Measurements from ENCODE around the gene ELK1. TPM values are rescaled to one million over a fixed set of nuclear protein-coding genes. Genes with fewer than 3 reads are reported as not detected.
"Not testable (repeated sequence)": the region's sequence is repeated elsewhere in the genome, so short reads cannot be mapped to it uniquely, and the experiment has no call there.

The ELK1 gene
- total RNA-seq, 1 donor from 2014 or later: 146 TPM

DNA sequence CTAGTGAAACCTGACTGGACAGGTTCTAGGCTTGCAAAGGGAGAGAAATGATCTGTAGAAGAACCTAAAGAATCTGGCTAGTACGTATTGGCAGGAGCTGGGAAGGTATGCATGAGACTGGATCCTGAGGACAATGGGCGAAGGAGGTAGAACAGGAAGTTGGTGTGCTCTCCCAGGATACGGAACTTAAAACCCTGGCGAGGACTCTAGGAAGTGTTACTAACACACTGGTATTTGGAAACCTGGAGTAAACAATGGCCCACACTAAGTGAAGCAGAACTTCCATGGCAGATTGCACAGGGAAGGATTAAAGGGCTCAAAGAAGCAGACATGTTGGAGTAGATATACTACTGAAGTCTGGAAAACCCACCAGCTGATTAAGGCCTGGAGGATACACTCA lies 39.9 kb downstream of the ELK1 start:
- Histone ChIP-seq H3K27me3 (no peaks in the 10 kb centered on the region), H3K36me3 (no peaks in the 10 kb centered on the region), H3K4me3 (no peak overlapping the region), H3K4me1 (no peaks in the 10 kb centered on the region), H3K27ac (no peak overlapping the region), H3K9me3 (no peaks in the 10 kb centered on the region)
- TF ChIP-seq, protein P1, sequence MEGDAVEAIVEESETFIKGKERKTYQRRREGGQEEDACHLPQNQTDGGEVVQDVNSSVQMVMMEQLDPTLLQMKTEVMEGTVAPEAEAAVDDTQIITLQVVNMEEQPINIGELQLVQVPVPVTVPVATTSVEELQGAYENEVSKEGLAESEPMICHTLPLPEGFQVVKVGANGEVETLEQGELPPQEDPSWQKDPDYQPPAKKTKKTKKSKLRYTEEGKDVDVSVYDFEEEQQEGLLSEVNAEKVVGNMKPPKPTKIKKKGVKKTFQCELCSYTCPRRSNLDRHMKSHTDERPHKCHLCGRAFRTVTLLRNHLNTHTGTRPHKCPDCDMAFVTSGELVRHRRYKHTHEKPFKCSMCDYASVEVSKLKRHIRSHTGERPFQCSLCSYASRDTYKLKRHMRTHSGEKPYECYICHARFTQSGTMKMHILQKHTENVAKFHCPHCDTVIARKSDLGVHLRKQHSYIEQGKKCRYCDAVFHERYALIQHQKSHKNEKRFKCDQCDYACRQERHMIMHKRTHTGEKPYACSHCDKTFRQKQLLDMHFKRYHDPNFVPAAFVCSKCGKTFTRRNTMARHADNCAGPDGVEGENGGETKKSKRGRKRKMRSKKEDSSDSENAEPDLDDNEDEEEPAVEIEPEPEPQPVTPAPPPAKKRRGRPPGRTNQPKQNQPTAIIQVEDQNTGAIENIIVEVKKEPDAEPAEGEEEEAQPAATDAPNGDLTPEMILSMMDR (IDR thresholded peaks at IDR 0.05): no peak
- DNase-seq (ENCODE audit: low spot score in 2 of 2): peak in 1 of 2 donors; percentile 22
- intact Hi-C loops (cut with DNase I): no loop called here

DNA sequence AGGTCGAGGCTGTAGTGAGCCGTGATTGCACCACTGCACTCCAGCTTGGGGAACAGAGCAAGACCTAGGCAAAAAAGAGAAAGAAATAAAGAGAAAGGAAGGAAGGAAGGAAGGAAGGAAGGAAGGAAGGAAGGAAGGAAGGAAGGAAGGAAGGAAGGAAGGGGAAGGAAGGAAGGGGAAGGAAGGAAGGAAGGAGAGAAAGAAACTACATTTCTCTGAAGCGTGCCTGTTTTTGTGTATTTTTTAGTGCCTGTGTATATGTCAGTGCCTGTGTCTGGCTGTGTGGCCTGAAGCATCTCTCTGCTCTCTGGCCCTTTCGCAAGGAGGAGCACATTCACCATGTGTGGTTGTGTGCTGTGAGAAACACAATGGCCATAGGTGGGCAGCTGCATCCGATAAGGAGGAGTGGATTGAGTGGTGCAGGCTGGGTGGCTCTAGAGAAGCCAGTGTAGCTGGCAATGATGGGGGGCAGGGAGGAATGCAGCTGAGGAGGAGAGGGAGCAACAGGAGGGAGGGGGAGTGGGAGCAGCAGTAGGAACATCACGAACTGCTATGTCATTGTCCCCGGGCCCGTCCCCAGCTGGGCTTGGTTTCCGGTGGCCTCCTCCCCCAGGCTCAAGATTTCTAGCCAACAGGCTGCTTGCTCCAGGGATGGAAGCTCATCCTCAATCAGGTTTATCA lies 42.1 kb downstream of the ELK1 start:
- Histone ChIP-seq H3K27me3 (no peaks in the 10 kb centered on the region), H3K4me3 (no peak overlapping the region), H3K4me1 (no peaks in the 10 kb centered on the region), H3K9me3 (no peaks in the 10 kb centered on the region), H3K36me3 (no peaks in the 10 kb centered on the region), H3K27ac (no peak overlapping the region)
- intact Hi-C loops (cut with DNase I): no loop called here
- peak in 1 of 2 donors; percentile 3 for DNase-seq (ENCODE audit: low spot score in 2 of 2)
- TF ChIP-seq, protein P1 (IDR thresholded peaks at IDR 0.05): no peak

DNA sequence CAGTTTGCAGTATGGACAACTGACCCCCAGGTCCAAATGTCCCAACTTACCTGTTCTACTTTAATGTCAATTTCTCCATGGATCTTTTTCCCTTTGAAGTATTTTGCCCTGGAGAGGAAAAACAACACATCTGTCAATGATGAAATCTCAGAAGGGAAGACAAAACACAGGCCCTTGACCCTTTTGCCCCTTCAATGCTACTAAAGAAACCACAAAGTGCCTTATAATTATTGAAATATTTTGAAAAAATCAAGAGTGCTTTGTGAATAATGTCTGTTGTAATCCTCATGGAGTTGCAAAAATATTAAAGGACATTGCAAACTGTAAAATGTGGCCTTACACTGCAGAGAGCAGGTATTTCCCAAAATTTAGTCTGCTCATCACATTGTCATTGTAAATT lies 43.3 kb downstream of the ELK1 start:
- H3K27me3 ChIP-seq: no peaks in the 10 kb centered on the region
- H3K27ac ChIP-seq: no peak overlapping the region
- H3K4me1 ChIP-seq: no peaks in the 10 kb centered on the region
- no peak for DNase-seq (ENCODE audit: low spot score in 2 of 2)
- intact Hi-C loops (cut with DNase I): no loop called here
- no peaks in the 10 kb centered on the region for H3K9me3 ChIP-seq
- no peaks in the 10 kb centered on the region for H3K36me3 ChIP-seq
- TF ChIP-seq, protein P1 (IDR thresholded peaks at IDR 0.05): no peak
- H3K4me3 ChIP-seq: no peak overlapping the region

DNA sequence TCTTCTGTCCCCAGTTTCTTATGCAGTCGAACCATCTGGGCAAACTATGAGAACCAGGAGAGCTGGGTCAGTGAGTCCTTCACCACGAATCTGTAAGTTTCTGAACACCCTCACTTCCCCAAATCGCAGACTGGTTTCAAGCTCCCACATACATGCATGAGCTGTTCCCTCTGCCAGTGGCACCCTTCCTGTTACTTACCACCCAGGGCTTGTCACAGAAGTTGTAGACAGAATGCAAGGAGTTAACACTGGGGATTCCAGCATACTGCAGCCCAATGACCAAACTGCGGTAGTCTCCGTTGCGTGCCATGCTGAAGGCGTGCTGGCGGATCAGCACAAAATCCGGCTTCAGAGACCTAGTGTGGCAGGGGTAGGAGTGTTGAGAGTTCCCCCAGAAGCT lies 45.3 kb downstream of the ELK1 start:
- Histone ChIP-seq H3K27me3 (no peaks in the 10 kb centered on the region), H3K36me3 (no peaks in the 10 kb centered on the region), H3K9me3 (peaks cover 0 to 3% of the 10 kb centered on the region in 2 donors), H3K4me3 (no peak overlapping the region), H3K27ac (no peak overlapping the region), H3K4me1 (no peaks in the 10 kb centered on the region)
- intact Hi-C loops (cut with DNase I): no loop called here
- DNase-seq (ENCODE audit: low spot score in 2 of 2): peak in 1 of 2 donors; percentile 40
- TF ChIP-seq, protein P1 (IDR thresholded peaks at IDR 0.05): no peak

DNA sequence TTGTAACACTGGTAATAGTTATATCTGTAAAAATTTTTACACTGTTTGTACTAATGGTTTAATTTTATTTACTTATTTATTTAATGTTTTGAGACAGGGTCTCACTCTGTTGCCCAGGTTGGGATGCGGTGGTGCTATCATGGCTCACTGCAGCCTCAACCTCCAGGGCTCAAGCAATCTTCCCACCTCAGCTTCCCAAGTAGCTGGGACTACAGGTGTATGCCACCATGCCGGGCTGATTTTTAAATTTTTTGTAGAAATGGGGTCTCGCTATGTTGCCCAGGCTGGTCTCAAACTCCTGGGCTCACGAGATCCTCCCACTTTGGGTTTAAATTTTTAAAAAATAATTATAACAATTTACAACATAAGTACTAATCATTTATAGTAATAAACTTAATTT lies 47.2 kb downstream of the ELK1 start:
- H3K4me3 ChIP-seq; H3K27me3 ChIP-seq; H3K27ac ChIP-seq; intact Hi-C loops (cut with DNase I); H3K36me3 ChIP-seq; H3K4me1 ChIP-seq: not testable (repeated sequence)
- peak in 1 of 2 donors; percentile 8 for DNase-seq (ENCODE audit: low spot score in 2 of 2)
- H3K9me3 ChIP-seq: peaks cover 0 to 22% of the 10 kb centered on the region in 2 donors

DNA sequence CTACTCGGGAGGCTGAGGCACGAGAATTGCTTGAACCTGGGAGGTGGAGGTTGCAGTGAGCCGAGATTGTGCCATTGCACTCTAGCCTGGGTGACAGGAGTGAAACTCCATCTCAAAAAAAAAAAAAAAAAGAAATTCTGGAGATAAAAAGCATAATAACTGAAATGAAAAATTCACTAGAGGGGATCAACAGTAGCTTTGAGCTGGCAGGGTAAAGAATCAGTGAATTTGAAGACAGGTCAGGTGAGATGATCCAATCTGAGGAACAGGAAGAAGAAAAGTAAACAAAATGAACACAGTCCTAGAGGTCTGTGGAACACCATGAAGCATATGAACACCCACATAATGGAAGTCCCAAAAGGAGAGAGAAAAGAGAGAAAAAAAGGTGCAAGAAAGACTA lies 53.1 kb downstream of the ELK1 start:
- no peak for DNase-seq (ENCODE audit: low spot score in 2 of 2)
- intact Hi-C loops (cut with DNase I): no loop called here
- no peak overlapping the region for H3K27ac ChIP-seq
- peaks cover 0 to 2% of the 10 kb centered on the region in 2 donors for H3K4me1 ChIP-seq
- H3K36me3 ChIP-seq: no peaks in the 10 kb centered on the region
- TF ChIP-seq, protein P1 (IDR thresholded peaks at IDR 0.05): no peak
- peaks cover 10 to 41% of the 10 kb centered on the region in 2 donors for H3K9me3 ChIP-seq
- no peaks in the 10 kb centered on the region for H3K27me3 ChIP-seq
- no peak overlapping the region for H3K4me3 ChIP-seq

Measured in ascending aorta (tissue), 2 donors.